Sciatic nerve (tissue), 2 donors: ENCODE results near the gene PAQR5. TPM values are rescaled to one million over a fixed set of nuclear protein-coding genes. Genes with fewer than 3 reads are reported as not detected.

ENCODE experiments used
- ATAC-seq: fragments of 200-7000 bp; cut with Tn5 transposase; one replicate; pipeline ENCODE4 v1.9.1; 2020; ENCODE audit warnings: mild to moderate bottlenecking, moderate library complexity
- DNase-seq: peaks from one replicate; pipeline ENCODE4 v3.0.0-alpha.2; 2020; ENCODE audit warnings: low spot score
- intact Hi-C: fragments of 100-400 bp; cut with DNase I; formaldehyde crosslinking; loops from one replicate; pipeline ENCODE4 v1.14.2; 2022
- total RNA-seq: library from RNA; stranded (reverse); fragmentation: NEBNext Ultra II Directional; extraction: Animal tissue kit (Norgen Biotek cat#: 25700); gene quantifications from one replicate; pipeline ENCODE4 v1.2.1, GENCODE V29; 2021
- donor health status: DM: no; HTN: no; CAD: no.
- donor health status: DM: no; HTN: no; CAD: no.

Gene PAQR5
- total RNA-seq, 1 donor from 2014 or later: 6.5 TPM

GRCh38 chr15:69407719-69408400, 109.1 kb downstream of the PAQR5 start:
- no peak for ATAC-seq
- DNase-seq: no peak
- intact Hi-C loops: no loop called here

- ATAC-seq (no peak), DNase-seq (no peak)
- intact Hi-C loops: no loop called here
These were observed 110.1 kb downstream of the PAQR5 start for GRCh38 chr15:69408841-69409240.

- ATAC-seq (no peak), DNase-seq (no peak)
- intact Hi-C loops: no loop called here
These were observed 111.6 kb downstream of the PAQR5 start for GRCh38 chr15:69410248-69410874.

GRCh38 chr15:69412274-69412673, 113.6 kb downstream of the PAQR5 start:
- intact Hi-C loops: no loop called here
- ATAC-seq (no peak), DNase-seq (no peak)

GRCh38 chr15:69412701-69413100, 114.0 kb downstream of the PAQR5 start:
- DNase-seq (no peak), ATAC-seq (no peak)
- intact Hi-C loops: no loop called here

- peak; percentile 99 for ATAC-seq
- DNase-seq: peak; percentile 91
- intact Hi-C loops: no loop called here
These were observed 115.3 kb downstream of the PAQR5 start, which contains the start of gene KIF23 for GRCh38 chr15:69413822-69414700. TSS of gene KIF23 (plus strand) at chr15:69414349. CDS start at chr15:69414466, 117 bp downstream.

- peak; percentile 43 for ATAC-seq
- DNase-seq: peak; percentile 62
- intact Hi-C loops: no loop called here
These were observed 116.0 kb downstream of the PAQR5 start for GRCh38 chr15:69414701-69415167.

GRCh38 chr15:69415381-69415780, 116.7 kb downstream of the PAQR5 start:
- intact Hi-C loops: no loop called here
- DNase-seq (no peak), ATAC-seq (no peak)

- no peak for DNase-seq
- intact Hi-C loops: no loop called here
- ATAC-seq: no peak
These were observed 118.9 kb downstream of the PAQR5 start for GRCh38 chr15:69417581-69417980.

GRCh38 chr15:69421498-69421897, 122.8 kb downstream of the PAQR5 start:
- DNase-seq (no peak), ATAC-seq (no peak)
- intact Hi-C loops: no loop called here

- ATAC-seq (no peak), DNase-seq (no peak)
- intact Hi-C loops: no loop called here
These were observed 123.7 kb downstream of the PAQR5 start for GRCh38 chr15:69422336-69422895.

GRCh38 chr15:69424001-69424400, 125.3 kb downstream of the PAQR5 start:
- ATAC-seq (no peak), DNase-seq (no peak)
- intact Hi-C loops: no loop called here

GRCh38 chr15:69424748-69425413, 126.2 kb downstream of the PAQR5 start:
- no peak for ATAC-seq
- DNase-seq: no peak
- intact Hi-C loops: no loop called here

GRCh38 chr15:69433831-69434230, 135.1 kb downstream of the PAQR5 start:
- intact Hi-C loops: no loop called here
- DNase-seq: no peak
- ATAC-seq: no peak

GRCh38 chr15:69434238-69434637, 135.5 kb downstream of the PAQR5 start:
- intact Hi-C loops: no loop called here
- ATAC-seq (no peak), DNase-seq (no peak)

- DNase-seq (no peak), ATAC-seq (no peak)
- intact Hi-C loops: no loop called here
These were observed 136.0 kb downstream of the PAQR5 start for GRCh38 chr15:69434679-69435078.

GRCh38 chr15:69435985-69436384, 137.3 kb downstream of the PAQR5 start:
- DNase-seq (no peak), ATAC-seq (no peak)
- intact Hi-C loops: no loop called here

- ATAC-seq: no peak
- intact Hi-C loops: no loop called here
- DNase-seq: no peak
These were observed 138.2 kb downstream of the PAQR5 start for GRCh38 chr15:69436951-69437350.

GRCh38 chr15:69439623-69440022, 140.9 kb downstream of the PAQR5 start:
- ATAC-seq (no peak), DNase-seq (no peak)
- intact Hi-C loops: no loop called here
